Upper lobe of left lung (tissue), 6 donors: Measurements from ENCODE around the gene TMEM106B. TPM values are rescaled to one million over a fixed set of nuclear protein-coding genes. Genes with fewer than 3 reads are reported as not detected.

Experiments used
- ATAC-seq, 2 donors: fragments of 200-7000 bp; cut with Tn5 transposase; one replicate each; pipeline ENCODE4 v1.9.1; 2022; ENCODE audit warnings: mild to moderate bottlenecking in 2 of 2, moderate library complexity in 2 of 2; ENCODE audit not compliant: low FRiP score in 2 of 2
- DNase-seq, 2 donors: peaks; one replicate each; pipeline ENCODE4 v3.0.0-alpha.2; 2019 to 2020
- H3K27ac ChIP-seq, 4 donors: fragments of 200-600 bp; sonication (generic); one replicate each; pipeline ENCODE4 v1.5.1; 2016 to 2019
- H3K27me3 ChIP-seq, 4 donors: fragments of 200-600 bp; sonication (generic); one replicate each; pipeline ENCODE4 v1.5.1; 2017 to 2019
- H3K36me3 ChIP-seq, 4 donors: fragments of 200-600 bp; sonication (generic); one replicate each; pipeline ENCODE4 v1.5.1; 2016 to 2019
- H3K4me1 ChIP-seq, 4 donors: fragments of 200-600 bp; sonication (generic); one replicate each; pipeline ENCODE4 v1.5.1; 2018 to 2019
- H3K4me3 ChIP-seq, 4 donors: fragments of 200-600 bp; sonication (generic); one replicate each; pipeline ENCODE4 v1.5.1; 2017 to 2019; ENCODE audit warnings: mild to moderate bottlenecking in 2 of 4, moderate library complexity in 1 of 4
- H3K9me3 ChIP-seq, 4 donors: fragments of 200-600 bp; sonication (generic); one replicate each; pipeline ENCODE4 v1.5.1; 2018 to 2019
- CTCF ChIP-seq, 6 experiments: fragments of 450-650 bp in 4 of 6; fragments of 200-600 bp in 2 of 6; sonication (generic) in 2 of 6; IDR thresholded peaks; one replicate each; pipeline ENCODE4 v1.5.1; 2016 to 2019; ENCODE audit warnings: antibody characterized with exemption in 6 of 6
- EP300 ChIP-seq, 4 donors: sonication (generic); formaldehyde crosslinking; IDR thresholded peaks; one replicate each; pipeline ENCODE4 v1.5.1; 2017; ENCODE audit warnings: antibody characterized with exemption in 4 of 4, control low read depth in 2 of 4
- POLR2A ChIP-seq, 4 donors: fragments of 450-650 bp; IDR thresholded peaks; one replicate each; pipeline ENCODE4 v1.5.1; 2016 to 2017; ENCODE audit warnings: antibody characterized with exemption in 4 of 4, mild to moderate bottlenecking in 2 of 4
- POLR2AphosphoS5 ChIP-seq, 2 donors: sonication (generic); formaldehyde crosslinking; IDR thresholded peaks; one replicate each; pipeline ENCODE4 v1.5.1; 2017; ENCODE audit warnings: antibody characterized with exemption in 2 of 2
- WGBS, 2 donors: methylation state at CpG; one replicate each; pipeline ENCODE4 v1.1.5; 2017 to 2018; 5-methylcytosine and 5-hydroxymethylcytosine counted together
- total RNA-seq, 6 donors: library from RNA; depleted of rRNA in 4 of 6; stranded (reverse); fragments of >200 nt in 4 of 6; gene quantifications; one replicate each; pipeline versions ENCODE4 v1.1.0 to v1.2.1, GENCODE V29; 2016 to 2021
- donor health status: DM: no; HTN: no; CAD: no; lungs with moderate emphysema.
- donor health status: DM: no; HTN: yes; CAD: no; lungs with severe emphysema.

Gene TMEM106B
- total RNA-seq, 6 donors from 2014 or later = 6.3 to 46.2 (median 31.9) TPM

GRCh38 chr7:12228024-12228423, 16.9 kb downstream of the TMEM106B start:
- Histone ChIP-seq H3K4me3 (no peak overlapping the region), H3K27ac (no peak overlapping the region), H3K9me3 (no peaks in the 10 kb centered on the region), H3K36me3 (peaks cover 0 to 41% (median 6%) of the 10 kb centered on the region in 4 donors), H3K4me1 (no peaks in the 10 kb centered on the region), H3K27me3 (no peaks in the 10 kb centered on the region)
- ATAC-seq (no peak), DNase-seq (no peak)
- no peak for TF ChIP-seq CTCF (IDR thresholded peaks at IDR 0.05)
- TF ChIP-seq POLR2AphosphoS5 (IDR thresholded peaks at IDR 0.05) = no peak
- no peak for TF ChIP-seq POLR2A (IDR thresholded peaks at IDR 0.05)
- TF ChIP-seq EP300 (IDR thresholded peaks at IDR 0.05) = no peak

GRCh38 chr7:12229046-12229445, 18.0 kb downstream of the TMEM106B start:
- TF ChIP-seq POLR2A (IDR thresholded peaks at IDR 0.05) (no peak), POLR2AphosphoS5 (IDR thresholded peaks at IDR 0.05) (no peak), CTCF (IDR thresholded peaks at IDR 0.05) (no peak), EP300 (IDR thresholded peaks at IDR 0.05) (no peak)
- no peaks in the 10 kb centered on the region for H3K4me1 ChIP-seq
- H3K27me3 ChIP-seq = no peaks in the 10 kb centered on the region
- no peak overlapping the region for H3K27ac ChIP-seq
- no peak overlapping the region for H3K4me3 ChIP-seq
- H3K9me3 ChIP-seq = no peaks in the 10 kb centered on the region
- H3K36me3 ChIP-seq = peaks cover 0 to 46% (median 4%) of the 10 kb centered on the region in 4 donors
- no peak for DNase-seq
- no peak for ATAC-seq

- no peak for DNase-seq
- no peak for ATAC-seq
- 68 to 86% methylated on average over 2 of the region's 2 CpGs for WGBS, 2 donors
- H3K27me3 ChIP-seq = no peaks in the 10 kb centered on the region
- TF ChIP-seq POLR2A (IDR thresholded peaks at IDR 0.05) (no peak), POLR2AphosphoS5 (IDR thresholded peaks at IDR 0.05) (no peak), CTCF (IDR thresholded peaks at IDR 0.05) (no peak), EP300 (IDR thresholded peaks at IDR 0.05) (no peak)
- no peaks in the 10 kb centered on the region for H3K4me1 ChIP-seq
- peaks cover 0 to 42% (median 0%) of the 10 kb centered on the region in 4 donors for H3K36me3 ChIP-seq
- no peak overlapping the region for H3K27ac ChIP-seq
- H3K9me3 ChIP-seq = no peaks in the 10 kb centered on the region
- no peak overlapping the region for H3K4me3 ChIP-seq
Observed at GRCh38 chr7:12231097-12231496, 20.0 kb downstream of the TMEM106B start.

GRCh38 chr7:12233175-12233574, 22.1 kb downstream of the TMEM106B start:
- H3K4me3 ChIP-seq = no peak overlapping the region
- H3K9me3 ChIP-seq = no peaks in the 10 kb centered on the region
- DNase-seq (no peak), ATAC-seq (no peak)
- H3K4me1 ChIP-seq = no peaks in the 10 kb centered on the region
- TF ChIP-seq CTCF (IDR thresholded peaks at IDR 0.05) (no peak), POLR2A (IDR thresholded peaks at IDR 0.05) (no peak), EP300 (IDR thresholded peaks at IDR 0.05) (no peak), POLR2AphosphoS5 (IDR thresholded peaks at IDR 0.05) (no peak)
- no peaks in the 10 kb centered on the region for H3K27me3 ChIP-seq
- no peak overlapping the region for H3K27ac ChIP-seq
- peaks cover 0 to 42% (median 0%) of the 10 kb centered on the region in 4 donors for H3K36me3 ChIP-seq
- WGBS, 2 donors = 91 to 96% methylated on average over 2 of the region's 2 CpGs

GRCh38 chr7:12234334-12234865, 23.3 kb downstream of the TMEM106B start:
- peaks cover 0 to 48% (median 0%) of the 10 kb centered on the region in 4 donors for H3K36me3 ChIP-seq
- H3K4me1 ChIP-seq = no peaks in the 10 kb centered on the region
- ATAC-seq = no peak
- no peaks in the 10 kb centered on the region for H3K27me3 ChIP-seq
- 91 to 96% methylated on average over 2 of the region's 2 CpGs for WGBS, 2 donors
- DNase-seq = no peak
- H3K9me3 ChIP-seq = no peaks in the 10 kb centered on the region
- H3K4me3 ChIP-seq = no peak overlapping the region
- no peak overlapping the region for H3K27ac ChIP-seq
- TF ChIP-seq CTCF (IDR thresholded peaks at IDR 0.05) = no peak
- TF ChIP-seq POLR2AphosphoS5 (IDR thresholded peaks at IDR 0.05) = no peak
- TF ChIP-seq POLR2A (IDR thresholded peaks at IDR 0.05) = no peak
- no peak for TF ChIP-seq EP300 (IDR thresholded peaks at IDR 0.05)
